ENCODE measurements around the gene CYS1.
A peak's percentile ranks its signal among the peaks of the same experiment; 100 is the strongest.

CYS1 gene

DNA sequence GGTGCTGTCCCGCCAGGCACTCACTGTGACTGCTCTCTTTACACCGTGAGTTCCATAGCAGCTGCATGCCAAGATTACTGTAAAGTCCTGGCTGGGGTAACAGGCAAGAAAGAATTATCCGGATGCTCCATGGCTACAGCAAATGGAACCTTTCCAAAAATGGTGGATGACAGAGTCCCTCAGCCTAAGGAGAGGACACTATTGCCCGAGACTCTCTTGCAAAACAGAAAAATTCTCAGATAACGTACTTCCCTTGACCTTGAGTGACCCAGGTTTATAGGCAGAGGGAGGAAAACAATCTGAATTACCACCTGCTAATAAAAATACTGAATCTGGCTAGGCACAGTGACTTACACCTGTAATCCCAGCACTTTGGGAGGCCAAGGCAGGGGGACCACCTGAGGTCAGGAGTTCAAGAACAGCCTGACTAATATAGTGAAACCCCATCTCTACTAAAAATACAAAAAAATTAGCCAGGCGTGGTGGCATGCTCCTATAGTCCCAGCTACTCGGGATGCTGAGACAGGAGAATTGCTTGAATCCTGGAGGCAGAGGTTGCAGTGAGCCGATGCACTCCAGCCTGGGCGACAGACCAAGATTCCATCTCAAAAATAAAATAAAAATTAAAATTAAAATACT lies 4.5 kb downstream of the CYS1 start:
- H3K79me2 ChIP-seq = no peaks in the 10 kb centered on the region
- TF ChIP-seq CTCF (IDR thresholded peaks at IDR 0.05) = no peak
- no peaks in the 10 kb centered on the region for H3K36me3 ChIP-seq (ENCODE audit: control insufficient read depth, insufficient read depth, low read length)
- H3K4me3 ChIP-seq (ENCODE audit: low read depth, low read length) = no peak overlapping the region
- H3K27me3 ChIP-seq (ENCODE audit: control insufficient read depth, insufficient read depth, low read length) = no peaks in the 10 kb centered on the region
- H3K9ac ChIP-seq = no peak overlapping the region
- H2AFZ ChIP-seq = no peak overlapping the region
- H3K4me2 ChIP-seq (ENCODE audit: low read length) = no peak overlapping the region
- H3K27ac ChIP-seq = no peak overlapping the region
- H3K4me1 ChIP-seq = no peaks in the 10 kb centered on the region
- H3K9me3 ChIP-seq (ENCODE audit: control insufficient read depth, low read length) = no peaks in the 10 kb centered on the region

GRCh38 chr2:10075101-10075500 lies 5.1 kb downstream of the CYS1 start:
- Histone ChIP-seq H3K4me1 (no peaks in the 10 kb centered on the region), H3K4me3 (ENCODE audit: low read depth, low read length) (no peak overlapping the region), H3K27me3 (ENCODE audit: control insufficient read depth, insufficient read depth, low read length) (no peaks in the 10 kb centered on the region), H3K9ac (no peak overlapping the region), H3K9me3 (ENCODE audit: control insufficient read depth, low read length) (no peaks in the 10 kb centered on the region), H2AFZ (no peak overlapping the region), H3K4me2 (ENCODE audit: low read length) (no peak overlapping the region), H3K79me2 (no peaks in the 10 kb centered on the region), H3K27ac (no peak overlapping the region), H3K36me3 (ENCODE audit: control insufficient read depth, insufficient read depth, low read length) (no peaks in the 10 kb centered on the region)
- no peak for TF ChIP-seq CTCF (IDR thresholded peaks at IDR 0.05)

DNA sequence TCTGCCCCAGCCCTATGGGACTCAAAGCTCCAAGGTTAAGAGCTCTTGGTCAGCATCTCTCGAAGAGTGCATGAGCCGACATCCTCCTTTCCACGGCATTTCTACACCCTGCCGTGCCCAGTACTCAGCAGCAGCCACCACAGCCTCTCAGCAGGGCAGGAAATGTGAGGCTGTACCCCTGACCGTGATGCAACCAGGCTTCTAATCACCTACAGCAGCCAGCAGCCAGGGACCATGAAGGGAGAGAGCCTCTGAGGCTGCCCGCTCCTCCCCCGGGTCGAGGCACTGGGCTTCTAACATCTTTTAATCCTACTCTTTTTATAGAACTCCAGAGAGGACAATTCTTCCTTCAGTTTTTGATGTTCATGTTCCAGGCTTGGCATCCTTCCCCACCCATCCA lies 6.5 kb downstream of the CYS1 start:
- no peak overlapping the region for H3K27ac ChIP-seq
- no peak overlapping the region for H3K4me3 ChIP-seq (ENCODE audit: low read depth, low read length)
- H3K27me3 ChIP-seq (ENCODE audit: control insufficient read depth, insufficient read depth, low read length) = no peaks in the 10 kb centered on the region
- no peak overlapping the region for H3K9ac ChIP-seq
- no peak for TF ChIP-seq CTCF (IDR thresholded peaks at IDR 0.05)
- no peaks in the 10 kb centered on the region for H3K9me3 ChIP-seq (ENCODE audit: control insufficient read depth, low read length)
- no peak overlapping the region for H3K4me2 ChIP-seq (ENCODE audit: low read length)
- no peaks in the 10 kb centered on the region for H3K79me2 ChIP-seq
- H3K4me1 ChIP-seq = no peaks in the 10 kb centered on the region
- H2AFZ ChIP-seq = no peak overlapping the region
- H3K36me3 ChIP-seq (ENCODE audit: control insufficient read depth, insufficient read depth, low read length) = no peaks in the 10 kb centered on the region

GRCh38 chr2:10072656-10073480 lies 7.3 kb downstream of the CYS1 start:
- TF ChIP-seq CTCF (IDR thresholded peaks at IDR 0.05) = peak; percentile 96
- Histone ChIP-seq H3K9me3 (ENCODE audit: control insufficient read depth, low read length) (no peaks in the 10 kb centered on the region), H3K9ac (no peak overlapping the region)

More at GRCh38 chr2:10072656-10073480, 7.3 kb downstream of the CYS1 start:
- Histone ChIP-seq H3K4me3 (ENCODE audit: low read depth, low read length) (no peak overlapping the region), H3K27ac (no peak overlapping the region), H3K36me3 (ENCODE audit: control insufficient read depth, insufficient read depth, low read length) (no peaks in the 10 kb centered on the region), H3K4me1 (no peaks in the 10 kb centered on the region), H3K27me3 (ENCODE audit: control insufficient read depth, insufficient read depth, low read length) (no peaks in the 10 kb centered on the region), H3K79me2 (no peaks in the 10 kb centered on the region), H3K4me2 (ENCODE audit: low read length) (no peak overlapping the region), H2AFZ (no peak overlapping the region)

Measured in parathyroid adenoma (tissue), 2 donors.